Fibroblast of peridontal ligament (primary cell): ENCODE results near the gene ARFGEF2.
"Not testable (repeated sequence)": the region's sequence is repeated elsewhere in the genome, so short reads cannot be mapped to it uniquely, and the experiment has no call there.

Experiments
- DNase-seq: peaks from one replicate; pipeline ENCODE4 v3.0.0-alpha.2; 2010; ENCODE audit errors: extremely low read depth

Gene ARFGEF2

DNA sequence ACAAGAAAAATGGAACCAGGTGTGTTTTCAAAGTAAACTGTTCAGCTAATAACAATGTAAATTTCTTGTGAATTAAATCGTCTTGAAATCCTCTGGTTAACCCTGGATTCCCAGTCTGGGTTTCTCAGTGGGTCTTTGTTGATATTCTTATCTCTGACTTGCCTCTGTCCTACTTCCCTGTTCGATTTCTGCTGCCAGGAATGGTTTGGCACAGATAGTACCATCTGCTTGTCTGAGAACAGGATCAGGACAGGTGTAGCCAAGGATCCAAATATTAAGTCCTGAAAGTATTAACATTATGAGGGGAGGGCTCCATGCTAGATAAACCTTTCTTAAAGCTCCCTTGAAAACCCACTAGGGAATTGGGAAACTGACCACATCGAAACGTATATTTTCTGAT lies 30.1 kb downstream of the ARFGEF2 start:
- DNase-seq, result no peak

DNA sequence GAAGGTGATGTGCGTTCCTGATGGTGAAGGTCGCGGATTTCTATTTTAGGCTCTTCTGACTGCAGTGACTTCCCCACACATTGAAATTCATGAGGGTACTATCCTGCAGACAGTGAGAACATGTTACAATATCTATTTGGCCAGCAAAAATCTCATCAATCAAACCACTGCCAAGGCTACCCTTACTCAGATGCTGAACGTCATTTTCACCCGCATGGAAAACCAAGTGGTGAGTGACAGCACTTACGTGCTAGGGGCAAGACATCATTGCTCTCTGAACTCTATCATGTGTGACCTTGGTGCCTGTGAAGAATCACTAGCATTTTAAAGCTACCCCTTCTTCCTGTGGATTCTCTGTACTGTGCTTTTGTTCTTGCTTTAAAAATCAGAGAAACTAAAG lies 31.1 kb downstream of the ARFGEF2 start:
- DNase-seq, result no peak

DNA sequence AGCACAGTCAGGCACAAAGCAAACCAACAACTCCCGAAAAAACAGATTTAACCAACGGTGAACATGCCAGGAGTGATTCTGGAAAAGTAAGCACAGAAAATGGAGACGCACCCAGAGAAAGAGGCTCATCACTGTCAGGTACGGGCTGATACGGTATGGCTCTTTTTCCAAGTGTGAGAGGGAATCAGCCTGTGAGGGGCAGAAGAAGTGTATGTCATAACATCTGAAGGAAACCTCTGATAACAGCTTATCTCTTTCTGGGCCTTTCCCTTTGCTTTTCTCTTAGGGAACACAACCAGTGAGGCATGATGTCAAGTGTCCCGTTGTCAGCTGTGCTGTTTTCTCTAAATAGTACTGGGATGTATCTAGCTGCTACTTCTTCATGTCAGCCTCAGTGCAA lies 32.1 kb downstream of the ARFGEF2 start:
- DNase-seq, result no peak

DNA sequence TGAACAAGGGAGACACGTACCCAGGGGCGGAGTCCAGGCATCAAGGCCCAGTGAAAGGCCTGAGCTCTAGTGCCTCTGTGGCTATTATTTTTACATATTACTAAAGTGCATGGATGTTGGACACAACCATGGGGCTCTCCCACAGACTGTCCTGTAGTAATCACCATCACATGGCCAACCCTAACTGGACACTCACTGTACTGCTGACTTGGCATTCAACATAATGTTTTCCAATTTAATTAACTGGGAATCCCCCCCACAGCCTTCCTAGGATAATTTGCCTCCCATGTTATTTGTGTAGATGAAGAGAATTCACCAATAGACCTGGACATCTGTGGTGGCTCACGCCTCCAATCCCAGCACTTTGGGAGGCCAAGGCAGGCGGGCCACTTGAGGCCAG lies 34.5 kb downstream of the ARFGEF2 start:
- no peak for DNase-seq

DNA sequence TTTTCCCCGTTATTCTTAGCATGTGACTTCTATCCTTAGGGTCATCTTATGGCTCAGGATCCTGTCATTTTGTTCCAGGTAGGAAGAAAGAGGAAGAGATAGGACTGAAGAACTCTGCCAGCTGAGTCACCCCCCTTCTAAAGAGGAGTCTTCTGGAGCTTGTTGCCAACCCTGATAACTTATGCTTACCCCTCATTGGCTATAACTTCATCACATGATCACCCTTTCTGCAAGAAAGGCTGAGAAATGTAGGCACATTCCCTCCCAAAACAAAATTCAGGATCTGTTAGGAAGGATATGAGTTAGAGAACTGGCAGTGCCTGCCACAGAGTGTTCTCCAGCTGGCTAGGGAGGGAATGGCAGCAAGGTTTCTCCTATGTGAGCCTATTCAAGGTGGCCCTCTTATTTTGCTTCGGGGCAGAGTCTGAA lies 35.6 kb downstream of the ARFGEF2 start:
- no peak for DNase-seq

DNA sequence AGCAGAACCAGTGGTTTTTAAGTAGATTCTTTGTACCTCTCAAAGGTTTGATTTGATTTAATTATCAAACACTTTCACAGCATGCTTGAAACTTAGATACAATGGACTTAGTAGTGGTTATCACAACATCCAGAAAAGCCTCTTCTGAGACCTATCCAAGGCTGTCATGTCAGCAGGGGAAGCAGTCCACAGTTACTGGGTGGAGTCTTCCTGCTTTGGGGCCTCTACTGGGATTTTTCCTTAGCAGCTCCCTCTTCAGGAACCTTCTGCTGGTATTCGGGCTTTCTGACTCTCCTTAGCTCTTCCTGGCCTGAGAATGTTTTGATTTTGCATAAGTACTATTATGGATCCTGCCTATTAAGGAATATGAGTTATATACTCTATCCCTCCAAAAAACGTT lies 36.0 kb downstream of the ARFGEF2 start:
- DNase-seq, result no peak

DNA sequence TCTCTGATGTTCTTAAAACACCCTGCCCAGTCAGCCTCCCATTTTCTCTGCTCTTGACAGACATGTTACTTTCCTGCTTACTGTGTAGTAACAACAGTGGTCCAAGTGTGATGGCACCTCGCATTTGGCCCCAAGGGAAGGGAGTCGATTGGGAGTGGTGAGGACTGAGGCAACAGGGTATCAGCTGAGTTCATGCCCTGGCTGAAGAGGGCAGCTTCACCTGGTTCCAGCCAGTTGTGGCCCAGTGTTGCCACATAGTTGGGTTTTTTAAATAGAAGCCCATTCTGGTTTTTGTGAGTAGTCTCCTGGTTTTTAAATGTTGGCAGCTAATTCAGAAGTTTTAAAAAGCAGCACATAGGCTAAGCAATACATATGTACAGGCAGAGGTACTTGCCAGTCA lies 37.2 kb downstream of the ARFGEF2 start:
- DNase-seq, result no peak

DNA sequence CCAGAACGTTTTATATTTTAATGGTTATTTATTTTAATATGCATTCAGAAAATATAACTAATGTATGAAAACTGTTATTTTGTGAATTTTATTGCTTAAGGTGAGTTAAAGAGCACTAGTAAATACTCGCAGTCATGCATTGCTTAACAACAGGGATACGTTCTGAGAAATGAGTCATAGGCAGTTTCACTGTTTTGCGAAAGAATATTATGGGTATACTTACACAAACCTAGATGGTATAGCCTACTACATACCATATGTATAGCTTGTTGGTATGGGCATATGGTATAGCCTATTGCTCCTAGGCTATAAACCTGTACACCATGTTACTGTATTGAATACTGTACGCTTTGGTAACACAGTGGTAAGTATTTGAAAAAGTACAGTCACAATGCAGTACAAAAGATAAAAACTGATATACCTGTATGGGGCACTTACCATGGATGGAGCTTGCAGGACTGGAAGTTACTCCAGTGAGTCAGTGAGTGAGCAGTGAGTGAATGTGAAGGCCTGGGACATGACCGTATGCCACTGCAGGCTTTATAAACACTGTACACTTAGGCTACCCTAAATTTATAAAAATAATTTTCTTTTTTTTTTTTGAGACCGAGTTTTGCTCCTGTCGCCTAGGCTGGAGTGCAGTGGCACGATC lies 38.5 kb downstream of the ARFGEF2 start:
- no peak for DNase-seq

DNA sequence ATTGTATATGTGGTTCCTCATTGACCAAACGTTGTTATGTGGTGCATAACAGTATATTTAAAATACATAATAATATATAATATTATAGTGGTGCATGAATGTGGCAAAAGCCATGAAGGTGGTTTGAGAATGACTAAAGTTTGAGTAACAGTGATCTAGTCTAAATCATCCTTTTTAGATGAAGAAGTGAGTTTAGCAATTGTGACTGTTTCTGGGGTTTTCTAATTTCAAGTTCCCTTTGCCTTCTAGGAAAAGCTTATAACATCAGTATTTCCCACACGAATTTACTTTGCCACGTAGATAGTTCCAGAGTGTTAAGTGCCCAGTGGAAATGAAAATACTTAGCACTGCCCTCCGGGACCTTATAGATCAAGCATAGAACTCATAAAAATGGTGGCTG lies 40.9 kb downstream of the ARFGEF2 start:
- no peak for DNase-seq

DNA sequence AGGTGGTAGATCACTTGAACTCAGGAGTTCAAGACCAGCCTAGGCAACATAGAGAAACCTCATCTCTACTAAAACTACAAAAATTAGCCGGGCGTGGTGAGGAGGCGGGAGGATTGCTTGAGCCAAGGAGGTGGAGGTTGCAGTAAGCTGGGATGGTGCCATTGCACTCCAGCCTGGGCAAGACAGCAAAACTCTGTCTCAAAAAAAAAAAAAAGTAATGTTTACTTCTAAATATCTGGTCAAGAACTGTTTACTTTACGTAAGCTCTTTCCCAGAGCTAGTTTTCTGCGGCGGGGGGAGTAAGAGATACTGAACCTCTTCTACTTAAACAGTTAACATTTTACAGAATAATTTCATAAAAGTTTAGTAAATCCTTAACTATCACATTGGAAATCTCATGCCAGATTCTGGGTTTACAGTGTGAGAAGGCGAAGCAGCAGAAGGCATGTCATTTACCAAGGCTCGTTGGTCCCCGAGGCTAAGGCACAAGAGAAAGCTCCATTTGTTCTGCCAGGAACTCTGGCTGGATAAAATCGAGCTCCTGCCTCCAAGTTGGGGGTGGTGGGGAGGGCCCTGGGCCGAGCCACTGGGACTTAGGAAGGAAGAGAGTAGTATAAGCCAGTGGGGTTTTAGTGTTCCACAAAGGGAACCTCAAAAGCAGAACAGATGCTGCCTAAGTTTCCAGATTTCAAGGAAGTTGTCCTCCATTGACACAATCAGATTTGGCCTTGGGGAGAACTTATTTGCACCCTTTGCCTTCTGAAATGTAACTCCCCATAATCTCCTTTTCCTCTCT lies 41.7 kb downstream of the ARFGEF2 start:
- peak; percentile 16 for DNase-seq

DNA sequence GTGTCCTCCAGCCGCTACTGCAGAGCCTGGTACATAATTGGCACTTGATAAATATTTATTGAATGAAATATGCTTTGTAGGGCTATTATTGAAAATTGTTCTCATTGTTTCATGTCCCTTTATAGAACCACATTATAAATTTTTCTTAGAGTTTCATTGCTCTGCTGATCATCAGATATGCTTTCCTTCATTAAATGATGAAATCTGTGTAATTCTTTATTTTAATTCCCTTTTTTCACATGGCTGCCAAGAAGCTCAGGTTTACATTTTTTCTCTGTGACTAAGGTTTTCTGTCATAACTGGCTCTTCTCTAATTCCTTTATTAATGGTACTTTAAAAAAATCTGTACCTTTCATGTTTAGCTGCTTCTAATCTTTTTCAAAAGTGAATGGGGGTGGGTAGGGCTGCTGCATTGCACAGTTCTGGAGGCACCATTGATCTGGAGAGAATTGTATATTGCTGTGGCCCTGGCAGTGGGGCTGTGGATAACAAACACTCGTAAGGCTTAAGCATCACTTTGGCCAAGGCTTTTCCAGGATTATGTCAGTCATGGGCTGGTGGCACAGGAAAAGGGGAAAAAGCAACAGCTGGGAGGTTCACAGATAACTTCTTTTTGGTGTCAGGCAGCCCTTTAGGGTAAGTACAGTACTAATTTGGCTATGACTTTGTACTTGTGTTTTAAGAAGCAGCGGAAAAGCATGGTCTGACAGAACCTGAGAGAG lies 43.8 kb downstream of the ARFGEF2 start:
- DNase-seq, result peak; percentile 54

DNA sequence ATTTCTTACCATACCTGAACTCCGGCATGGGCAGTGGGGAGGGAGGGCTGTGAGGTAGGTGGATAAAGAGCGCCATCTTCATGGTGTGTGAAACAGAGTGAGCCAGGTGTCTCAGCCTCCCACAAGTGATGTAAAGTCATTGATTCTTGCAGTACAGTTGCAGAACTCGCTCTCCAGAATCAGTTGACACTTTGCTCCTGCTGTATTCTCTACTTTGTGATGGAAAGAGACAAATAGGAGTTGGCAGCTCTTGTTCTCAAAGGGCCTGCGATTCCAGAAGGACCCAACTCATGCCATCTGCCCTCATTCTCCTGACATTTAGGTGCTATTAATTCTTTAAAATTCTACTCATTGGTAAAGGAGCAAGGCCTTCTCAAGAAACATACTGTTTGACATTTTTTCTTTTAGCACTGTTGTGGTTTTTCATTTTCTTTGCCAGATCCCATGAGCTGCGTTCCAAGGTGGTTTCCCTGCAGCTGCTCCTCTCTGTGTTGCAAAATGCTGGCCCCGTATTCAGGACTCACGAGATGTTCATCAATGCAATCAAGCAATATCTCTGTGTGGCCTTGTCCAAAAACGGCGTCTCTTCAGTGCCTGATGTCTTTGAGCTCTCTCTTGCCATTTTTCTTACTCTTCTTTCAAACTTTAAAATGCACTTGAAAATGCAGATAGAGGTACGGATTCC lies 49.3 kb downstream of the ARFGEF2 start:
- DNase-seq, result peak; percentile 31

DNA sequence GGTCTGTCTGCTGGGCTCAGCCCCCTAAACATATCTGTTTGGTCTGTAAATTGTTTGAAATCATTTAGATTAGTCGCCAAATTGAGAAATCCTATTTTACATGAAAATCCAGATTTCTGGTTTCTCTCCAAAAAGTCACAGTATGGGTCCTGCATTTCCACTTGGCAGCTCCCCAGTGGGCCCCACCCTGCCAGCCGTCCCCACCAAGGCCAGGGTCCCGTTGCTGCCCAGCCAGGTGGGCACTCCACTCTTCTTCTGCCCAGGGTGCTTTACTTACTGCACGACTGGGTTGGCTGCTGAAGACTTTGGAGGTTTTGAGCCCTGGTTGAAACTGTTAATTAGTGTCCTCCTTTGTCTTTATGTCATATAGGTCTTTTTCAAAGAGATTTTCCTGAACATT lies 50.4 kb downstream of the ARFGEF2 start:
- DNase-seq, result no peak

DNA sequence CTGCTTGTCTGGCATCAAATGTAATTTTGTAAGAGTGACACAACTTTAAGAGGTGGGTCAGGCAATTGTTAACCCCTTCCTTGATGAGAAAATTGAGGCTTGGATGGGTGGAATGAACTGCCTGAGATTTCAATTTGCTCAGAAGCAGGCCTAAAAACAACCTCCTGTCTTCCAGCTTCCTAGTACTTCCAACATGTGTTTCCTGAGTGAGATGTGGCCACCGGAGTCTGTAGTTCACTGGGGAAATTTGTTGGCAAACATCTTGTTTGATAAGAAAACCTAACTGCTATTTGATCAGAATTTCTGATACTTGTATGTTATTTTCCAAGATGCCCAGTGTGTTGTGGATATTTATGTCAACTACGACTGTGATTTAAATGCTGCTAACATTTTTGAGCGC lies 51.3 kb downstream of the ARFGEF2 start:
- no peak for DNase-seq

DNA sequence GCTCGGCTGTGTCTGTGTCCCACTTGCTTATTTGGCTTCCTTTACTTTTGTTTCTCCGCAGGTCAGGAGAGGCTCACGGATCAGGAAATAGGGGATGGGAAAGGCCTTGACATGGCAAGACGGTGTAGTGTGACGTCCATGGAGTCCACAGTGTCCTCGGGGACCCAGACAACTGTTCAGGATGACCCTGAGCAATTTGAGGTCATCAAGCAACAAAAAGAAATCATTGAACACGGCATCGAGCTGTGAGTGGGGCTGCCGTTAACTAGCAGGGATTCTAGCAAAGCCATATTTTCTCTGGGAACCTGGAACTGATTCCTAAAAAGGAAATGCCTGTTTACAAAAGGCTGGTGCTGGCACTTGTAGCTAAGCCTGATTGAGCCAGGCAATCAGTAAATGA lies 54.4 kb downstream of the ARFGEF2 start:
- DNase-seq, result peak; percentile 35

DNA sequence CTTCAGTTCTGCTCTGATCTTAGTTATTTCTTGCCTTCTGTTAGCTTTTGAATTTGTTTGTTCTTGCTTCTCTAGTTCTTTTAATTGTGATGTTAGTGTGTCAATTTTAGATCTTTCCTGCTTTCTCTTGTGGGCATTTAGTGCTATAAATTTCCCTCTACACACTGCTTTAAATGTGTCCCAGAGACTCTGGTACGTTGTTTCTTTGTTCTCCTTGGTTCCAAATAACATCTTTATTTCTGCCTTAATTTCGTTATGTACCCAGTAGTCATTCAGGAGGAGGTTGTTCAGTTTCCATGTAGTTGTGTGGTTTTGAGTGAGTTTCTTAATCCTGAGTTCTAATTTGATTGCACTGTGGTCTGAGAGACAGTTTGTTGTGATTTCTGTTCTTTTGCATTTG lies 58.5 kb downstream of the ARFGEF2 start:
- DNase-seq, result not testable (repeated sequence)

DNA sequence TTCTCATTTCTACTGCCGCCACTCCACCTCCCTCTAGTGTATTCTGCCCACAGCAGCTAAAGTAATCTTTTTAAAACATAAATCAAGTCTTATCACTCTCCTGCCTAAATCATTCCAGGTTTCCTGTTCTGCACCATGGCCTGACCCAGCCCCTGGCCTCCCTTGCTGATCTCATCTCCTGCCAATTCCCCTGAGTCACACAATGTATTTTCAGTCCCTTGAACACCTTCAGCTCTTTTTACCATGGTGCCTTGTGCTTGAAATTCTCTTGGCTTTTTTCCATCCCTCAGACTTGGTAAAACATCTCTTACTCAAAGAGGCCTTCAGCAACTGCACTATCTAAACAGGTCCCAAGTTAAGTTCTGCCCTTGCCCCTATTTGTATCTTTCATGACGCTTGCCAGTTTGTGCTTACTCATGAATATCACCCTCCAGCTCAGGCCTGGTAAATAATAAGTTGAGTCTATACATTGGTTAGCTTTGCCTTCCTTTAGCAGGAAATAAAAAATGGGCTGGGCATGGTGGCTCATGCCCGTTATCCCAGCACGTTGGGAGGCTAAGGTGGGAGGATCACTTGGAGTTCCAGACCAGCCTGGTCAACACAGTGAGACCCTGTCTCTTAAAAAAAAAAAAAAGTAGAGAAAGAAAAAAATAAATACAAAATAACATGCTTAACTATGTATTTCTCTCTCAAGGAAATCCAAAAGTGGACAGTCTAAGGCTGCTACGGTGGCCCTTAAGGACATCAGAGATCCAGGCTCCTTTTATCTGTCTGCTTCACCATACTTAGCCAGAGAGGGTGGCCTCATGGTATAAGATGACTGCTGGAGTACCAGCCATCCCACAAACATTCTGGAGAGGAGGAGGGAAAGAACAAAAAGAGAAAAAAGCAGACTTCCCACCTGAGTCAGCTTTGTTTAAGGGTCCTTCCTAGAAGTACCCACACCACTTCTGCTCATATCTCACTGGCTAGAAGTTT lies 62.2 kb downstream of the ARFGEF2 start:
- DNase-seq, result peak; percentile 38

DNA sequence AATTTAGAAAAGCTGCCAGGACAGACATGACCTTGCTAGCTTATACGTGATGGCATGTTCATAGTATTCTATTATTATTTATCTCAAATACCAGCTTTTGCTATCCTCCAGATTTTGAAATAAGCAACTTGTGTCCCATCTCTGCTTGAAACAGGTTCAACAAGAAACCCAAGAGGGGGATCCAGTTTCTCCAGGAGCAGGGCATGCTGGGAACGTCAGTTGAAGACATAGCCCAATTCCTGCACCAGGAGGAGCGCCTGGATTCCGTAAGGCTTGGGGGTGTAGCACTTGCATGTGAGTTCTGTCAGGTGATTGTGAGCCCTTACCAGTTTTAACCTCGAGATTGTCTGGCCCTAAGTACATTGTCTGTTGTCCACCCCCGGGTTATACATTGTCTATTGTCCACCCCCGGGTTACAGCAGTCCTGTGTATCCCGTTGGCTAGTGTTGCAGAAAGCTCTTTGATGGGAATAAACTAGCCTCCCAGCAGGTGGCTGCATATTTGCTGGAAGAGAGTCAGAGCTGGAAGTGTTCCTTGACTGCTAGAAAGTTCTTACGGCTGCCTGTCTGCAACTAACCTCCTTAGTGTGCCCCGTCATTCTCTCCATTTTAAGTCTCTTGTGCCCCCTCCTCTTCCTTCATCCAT lies 63.2 kb downstream of the ARFGEF2 start:
- no peak for DNase-seq

DNA sequence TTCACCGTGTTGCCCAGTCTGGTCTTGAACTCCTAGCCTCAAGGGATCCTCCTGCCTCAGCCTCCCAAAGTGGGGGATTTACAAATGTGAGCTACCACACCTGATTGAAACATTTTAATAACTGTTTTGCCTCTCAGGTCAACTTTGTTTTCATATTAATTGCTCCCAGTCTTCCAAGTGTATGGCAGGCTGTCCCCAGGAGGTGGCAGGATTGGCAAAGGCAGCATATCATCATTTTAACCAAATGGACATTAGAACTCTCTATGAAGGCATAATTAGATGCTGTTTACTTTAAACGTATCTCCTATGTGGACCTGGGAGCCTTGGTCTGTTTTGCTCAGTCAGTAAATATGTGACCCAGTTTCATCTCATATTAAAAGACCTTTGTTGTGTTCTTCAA lies 65.4 kb downstream of the ARFGEF2 start:
- DNase-seq, result no peak

DNA sequence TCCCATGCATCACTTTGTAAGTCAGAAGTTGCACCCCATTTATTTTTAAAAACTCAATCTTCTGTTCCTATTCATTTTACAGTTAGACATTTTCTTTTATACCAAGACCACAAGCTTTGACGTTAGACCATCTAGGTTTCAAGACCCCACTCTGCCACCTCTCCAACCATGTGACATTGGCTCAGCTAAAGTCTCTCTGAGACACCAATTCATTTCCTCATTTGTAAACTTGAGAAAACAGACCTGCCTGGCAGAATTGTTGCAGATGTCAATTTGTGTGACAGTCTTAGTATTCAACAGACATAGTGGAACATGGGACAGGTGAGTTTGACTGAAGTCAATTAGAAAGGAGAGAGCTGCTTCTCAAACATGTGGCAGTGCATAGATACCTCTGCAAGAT lies 69.0 kb downstream of the ARFGEF2 start:
- no peak for DNase-seq

DNA sequence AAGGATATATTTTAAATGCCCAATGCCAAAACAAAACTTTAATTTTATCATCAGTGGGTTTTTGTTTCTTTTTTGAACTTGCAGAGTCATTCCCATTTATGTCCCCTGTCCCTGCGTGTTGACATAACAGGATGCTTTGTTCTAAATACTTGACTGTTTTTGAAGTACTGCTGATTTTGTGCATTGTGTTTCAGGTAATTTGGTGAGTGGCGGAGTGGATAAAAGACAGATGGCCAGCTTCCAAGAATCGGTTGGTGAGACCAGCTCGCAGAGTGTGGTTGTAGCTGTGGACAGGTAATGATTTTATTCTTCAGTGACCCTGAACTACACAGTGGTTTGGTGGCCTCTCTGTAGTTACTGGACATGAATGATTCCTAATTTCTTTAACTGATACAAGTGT lies 74.1 kb downstream of the ARFGEF2 start:
- DNase-seq, result no peak
